ENCODE results near the gene PSMC6.
A peak's percentile ranks its signal among the peaks of the same experiment; 100 is the strongest.

The PSMC6 gene

GRCh38 chr14:52706724-52707706 is at the start of gene PSMC6:
Gene PSMC6, plus strand, starts transcription at chr14:52707200. Its CDS starts 20 bp downstream, at chr14:52707220.
- DNase-seq, result peak; percentile 94

- no peak for DNase-seq
Measured at GRCh38 chr14:52660325-52660724, 46.7 kb upstream of the PSMC6 start.

- no peak for DNase-seq
Measured at GRCh38 chr14:52660832-52661231, 46.2 kb upstream of the PSMC6 start.

GRCh38 chr14:52661314-52661713 is 45.7 kb upstream of the PSMC6 start:
- DNase-seq, result no peak

- no peak for DNase-seq
Measured at GRCh38 chr14:52663850-52664249, 43.1 kb upstream of the PSMC6 start.

- no peak for DNase-seq
Measured at GRCh38 chr14:52678591-52678990, 28.4 kb upstream of the PSMC6 start.

- no peak for DNase-seq
Measured at GRCh38 chr14:52683985-52684520, 22.9 kb upstream of the PSMC6 start.

- no peak for DNase-seq
Measured at GRCh38 chr14:52686176-52686575, 20.8 kb upstream of the PSMC6 start.

- DNase-seq, result no peak
Measured at GRCh38 chr14:52690983-52691760, 15.8 kb upstream of the PSMC6 start.

GRCh38 chr14:52692248-52692962 is 14.6 kb upstream of the PSMC6 start:
- DNase-seq, result no peak

- DNase-seq, result no peak
Measured at GRCh38 chr14:52693036-52693435, 14.0 kb upstream of the PSMC6 start.

- no peak for DNase-seq
Measured at GRCh38 chr14:52693532-52693931, 13.5 kb upstream of the PSMC6 start.

- DNase-seq, result peak; percentile 46 to 50
Measured at GRCh38 chr14:52694761-52695480, 12.1 kb upstream of the PSMC6 start.

- peak; percentile 40 to 46 for DNase-seq
Measured at GRCh38 chr14:52695481-52696091, 11.4 kb upstream of the PSMC6 start, which contains the start of gene ERO1A. Gene ERO1A, minus strand, starts transcription at chr14:52695558. Its CDS starts 77 bp downstream, at chr14:52695481.

GRCh38 chr14:52700701-52701172 is 6.3 kb upstream of the PSMC6 start:
- no peak for DNase-seq

GRCh38 chr14:52701223-52701622 is 5.8 kb upstream of the PSMC6 start:
- no peak for DNase-seq

- DNase-seq, result no peak
Measured at GRCh38 chr14:52703225-52703624, 3.8 kb upstream of the PSMC6 start.

- no peak for DNase-seq
Measured at GRCh38 chr14:52703664-52704063, 3.3 kb upstream of the PSMC6 start.

GRCh38 chr14:52706286-52706685 is 714 bp upstream of the PSMC6 start:
- peak; percentile 44 to 51 for DNase-seq

- no peak for DNase-seq
Measured at GRCh38 chr14:52711666-52712065, 4.7 kb downstream of the PSMC6 start.

- DNase-seq, result no peak
Measured at GRCh38 chr14:52716155-52716554, 9.2 kb downstream of the PSMC6 start.
